Ectodermal cell (in vitro differentiated cells): ENCODE measurements around the gene TSR3.

Experiments
- H3K27ac ChIP-seq: 2 replicates; pipeline ENCODE4 v1.7.0; 2013; ENCODE audit warnings: mild to moderate bottlenecking, low read depth, low read length; ENCODE audit not compliant: insufficient read depth, poor library complexity, severe bottlenecking
- H3K27me3 ChIP-seq: 2 replicates; pipeline ENCODE4 v1.7.0; 2013; ENCODE audit warnings: mild to moderate bottlenecking, low read length; ENCODE audit not compliant: insufficient read depth, control insufficient read depth, poor library complexity, severe bottlenecking
- H3K36me3 ChIP-seq: one replicate; pipeline ENCODE4 v1.7.0; 2013; ENCODE audit warnings: low read length; ENCODE audit not compliant: control insufficient read depth, insufficient read depth
- H3K4me1 ChIP-seq: one replicate; pipeline ENCODE4 v1.7.0; 2013; ENCODE audit warnings: low read length; ENCODE audit not compliant: control insufficient read depth, insufficient read depth
- H3K4me3 ChIP-seq: 2 replicates; pipeline ENCODE4 v1.7.0; 2013; ENCODE audit warnings: low read depth, low read length, control low read depth; ENCODE audit not compliant: insufficient read depth
- H3K9me3 ChIP-seq: 2 replicates; pipeline ENCODE4 v1.7.0; 2013; ENCODE audit warnings: mild to moderate bottlenecking, low read length, moderate library complexity; ENCODE audit not compliant: control insufficient read depth
- WGBS, 2 experiments: methylation state at CpG; one replicate each; pipeline ENCODE4 v1.1.7; 2013; ENCODE audit warnings: missing lambda C conversion rate in 2 of 2; 5-methylcytosine and 5-hydroxymethylcytosine counted together

The TSR3 gene

GRCh38 chr16:1338119-1338730 lies 13.5 kb downstream of the TSR3 start:
- Histone ChIP-seq H3K9me3 (no peaks in the 10 kb centered on the region), H3K36me3 (no peaks in the 10 kb centered on the region), H3K27me3 (peaks cover 82% of the 10 kb centered on the region), H3K4me1 (peaks cover 33% of the 10 kb centered on the region), H3K27ac (no peak overlapping the region), H3K4me3 (no peak overlapping the region)
- WGBS, 2 experiments, result 51 to 55% methylated on average over 27 to 30 of the region's 30 CpGs

- 65% methylated on average over 9 of the region's 9 CpGs for WGBS, 2 experiments
- Histone ChIP-seq H3K4me3 (no peak overlapping the region), H3K9me3 (no peaks in the 10 kb centered on the region), H3K36me3 (no peaks in the 10 kb centered on the region), H3K27me3 (peaks cover 84% of the 10 kb centered on the region), H3K4me1 (peaks cover 30% of the 10 kb centered on the region), H3K27ac (no peak overlapping the region)
Measured at GRCh38 chr16:1337486-1337885, 14.2 kb downstream of the TSR3 start.

- 77% methylated on average over 15 of the region's 15 CpGs for WGBS, 2 experiments
- Histone ChIP-seq H3K4me1 (peaks cover 38% of the 10 kb centered on the region), H3K36me3 (no peaks in the 10 kb centered on the region), H3K27me3 (peaks cover 84% of the 10 kb centered on the region), H3K27ac (no peak overlapping the region), H3K4me3 (no peak overlapping the region), H3K9me3 (no peaks in the 10 kb centered on the region)
Measured at GRCh38 chr16:1336619-1337018, 15.1 kb downstream of the TSR3 start.

- peaks cover 85% of the 10 kb centered on the region for H3K27me3 ChIP-seq
- 11 to 14% methylated on average over 12 of the region's 12 CpGs for WGBS, 2 experiments
- H3K4me3 ChIP-seq, result no peak overlapping the region
- H3K9me3 ChIP-seq, result no peaks in the 10 kb centered on the region
- H3K4me1 ChIP-seq, result peaks cover 40% of the 10 kb centered on the region
- no peaks in the 10 kb centered on the region for H3K36me3 ChIP-seq
- no peak overlapping the region for H3K27ac ChIP-seq
Measured at GRCh38 chr16:1335996-1336395, 15.7 kb downstream of the TSR3 start.

- H3K9me3 ChIP-seq, result no peaks in the 10 kb centered on the region
- H3K4me1 ChIP-seq, result peaks cover 40% of the 10 kb centered on the region
- no peak overlapping the region for H3K27ac ChIP-seq
- no peaks in the 10 kb centered on the region for H3K36me3 ChIP-seq
- H3K27me3 ChIP-seq, result peaks cover 86% of the 10 kb centered on the region
- WGBS, 2 experiments, result 68 to 71% methylated on average over 14 to 16 of the region's 16 CpGs
- H3K4me3 ChIP-seq, result no peak overlapping the region
Measured at GRCh38 chr16:1335211-1335971, 16.3 kb downstream of the TSR3 start.

GRCh38 chr16:1334739-1335138 lies 16.9 kb downstream of the TSR3 start:
- Histone ChIP-seq H3K27me3 (peaks cover 82% of the 10 kb centered on the region), H3K4me3 (no peak overlapping the region), H3K27ac (no peak overlapping the region), H3K9me3 (no peaks in the 10 kb centered on the region), H3K36me3 (no peaks in the 10 kb centered on the region), H3K4me1 (peaks cover 40% of the 10 kb centered on the region)
- 31 to 38% methylated on average over 9 of the region's 9 CpGs for WGBS, 2 experiments

GRCh38 chr16:1333854-1334700 lies 17.6 kb downstream of the TSR3 start:
- peak overlapping the region; percentile 7 for H3K4me3 ChIP-seq
- no peaks in the 10 kb centered on the region for H3K9me3 ChIP-seq
- no peaks in the 10 kb centered on the region for H3K36me3 ChIP-seq
- H3K27ac ChIP-seq, result no peak overlapping the region
- peaks cover 40% of the 10 kb centered on the region for H3K4me1 ChIP-seq
- 6% methylated on average over 78 of the region's 78 CpGs for WGBS, 2 experiments
- H3K27me3 ChIP-seq, result peaks cover 78% of the 10 kb centered on the region

GRCh38 chr16:1333149-1333812 lies 18.4 kb downstream of the TSR3 start, which contains the start of gene BAIAP3:
Gene BAIAP3 (plus strand): TSS chr16:1333645. CDS start chr16:1338550, 4,905 bp downstream.
- no peak within 1 kb of the TSS for H3K27ac ChIP-seq
- peak within 1 kb of the TSS; percentile 7 for H3K4me3 ChIP-seq
- H3K9me3 ChIP-seq, result no peaks in the 10 kb centered on the region
- peaks cover 40% of the 10 kb centered on the region for H3K4me1 ChIP-seq
- 8% methylated on average over 83 of the region's 83 CpGs for WGBS, 2 experiments
- peaks cover 76% of the 10 kb centered on the region for H3K27me3 ChIP-seq
- no peaks in the 10 kb centered on the region for H3K36me3 ChIP-seq

- Histone ChIP-seq H3K4me3 (no peak overlapping the region), H3K27me3 (peaks cover 72% of the 10 kb centered on the region), H3K36me3 (no peaks in the 10 kb centered on the region), H3K4me1 (peaks cover 37% of the 10 kb centered on the region), H3K9me3 (no peaks in the 10 kb centered on the region), H3K27ac (no peak overlapping the region)
- 15 to 16% methylated on average over 26 of the region's 26 CpGs for WGBS, 2 experiments
Measured at GRCh38 chr16:1332618-1333148, 19.0 kb downstream of the TSR3 start.
